ENCODE results near the gene LZTR1.
"Not testable (repeated sequence)": the region's sequence is repeated elsewhere in the genome, so short reads cannot be mapped to it uniquely, and the experiment has no call there.

The LZTR1 gene

GRCh38 chr22:20965888-20966855, 15.9 kb upstream of the LZTR1 start:
- Histone ChIP-seq H3K27ac (ENCODE audit: insufficient read depth, low read length, poor library complexity, severe bottlenecking) (no peak overlapping the region), H3K9me3 (ENCODE audit: control insufficient read depth, low read length) (no peaks in the 10 kb centered on the region), H3K36me3 (ENCODE audit: control insufficient read depth, insufficient read depth, low read length) (no peaks in the 10 kb centered on the region), H3K27me3 (replicated peaks; ENCODE audit: control insufficient read depth, insufficient read depth, low read length, poor library complexity, severe bottlenecking) (no peaks in the 10 kb centered on the region), H3K4me3 (ENCODE audit: insufficient read depth, low read depth, low read length, poor library complexity, severe bottlenecking) (no peak overlapping the region), H3K4me1 (ENCODE audit: control insufficient read depth, insufficient read depth, low read length, poor library complexity, severe bottlenecking) (peaks cover 13% of the 10 kb centered on the region)
- no peak for DNase-seq

- Histone ChIP-seq H3K36me3 (ENCODE audit: control insufficient read depth, insufficient read depth, low read length) (no peaks in the 10 kb centered on the region), H3K4me1 (ENCODE audit: control insufficient read depth, insufficient read depth, low read length, poor library complexity, severe bottlenecking) (peaks cover 13% of the 10 kb centered on the region), H3K27me3 (replicated peaks; ENCODE audit: control insufficient read depth, insufficient read depth, low read length, poor library complexity, severe bottlenecking) (no peaks in the 10 kb centered on the region), H3K27ac (ENCODE audit: insufficient read depth, low read length, poor library complexity, severe bottlenecking) (no peak within 1 kb of the TSS), H3K4me3 (ENCODE audit: insufficient read depth, low read depth, low read length, poor library complexity, severe bottlenecking) (no peak within 1 kb of the TSS), H3K9me3 (ENCODE audit: control insufficient read depth, low read length) (no peaks in the 10 kb centered on the region)
- DNase-seq: no peak
Measured at GRCh38 chr22:20966883-20967696, 15.0 kb upstream of the LZTR1 start, which contains the start of gene AIFM3. Gene AIFM3, plus strand, starts transcription at chr22:20967255. Its CDS starts 690 bp downstream, at chr22:20967945.

GRCh38 chr22:20967697-20968211, 14.3 kb upstream of the LZTR1 start:
- peaks cover 13% of the 10 kb centered on the region for H3K4me1 ChIP-seq (ENCODE audit: control insufficient read depth, insufficient read depth, low read length, poor library complexity, severe bottlenecking)
- no peak overlapping the region for H3K4me3 ChIP-seq (ENCODE audit: insufficient read depth, low read depth, low read length, poor library complexity, severe bottlenecking)
- H3K27ac ChIP-seq (ENCODE audit: insufficient read depth, low read length, poor library complexity, severe bottlenecking): no peak overlapping the region
- no peak for DNase-seq
- no peaks in the 10 kb centered on the region for H3K9me3 ChIP-seq (ENCODE audit: control insufficient read depth, low read length)
- H3K36me3 ChIP-seq (ENCODE audit: control insufficient read depth, insufficient read depth, low read length): no peaks in the 10 kb centered on the region
- H3K27me3 ChIP-seq (replicated peaks; ENCODE audit: control insufficient read depth, insufficient read depth, low read length, poor library complexity, severe bottlenecking): no peaks in the 10 kb centered on the region

GRCh38 chr22:20968281-20968977, 13.7 kb upstream of the LZTR1 start:
- DNase-seq: no peak
- peaks cover 13% of the 10 kb centered on the region for H3K4me1 ChIP-seq (ENCODE audit: control insufficient read depth, insufficient read depth, low read length, poor library complexity, severe bottlenecking)
- no peak overlapping the region for H3K4me3 ChIP-seq (ENCODE audit: insufficient read depth, low read depth, low read length, poor library complexity, severe bottlenecking)

GRCh38 chr22:20970939-20971657, 11.0 kb upstream of the LZTR1 start:
- Histone ChIP-seq H3K9me3 (ENCODE audit: control insufficient read depth, low read length) (no peaks in the 10 kb centered on the region), H3K36me3 (ENCODE audit: control insufficient read depth, insufficient read depth, low read length) (no peaks in the 10 kb centered on the region), H3K27ac (ENCODE audit: insufficient read depth, low read length, poor library complexity, severe bottlenecking) (no peak overlapping the region), H3K4me1 (ENCODE audit: control insufficient read depth, insufficient read depth, low read length, poor library complexity, severe bottlenecking) (no peaks in the 10 kb centered on the region), H3K27me3 (replicated peaks; ENCODE audit: control insufficient read depth, insufficient read depth, low read length, poor library complexity, severe bottlenecking) (no peaks in the 10 kb centered on the region), H3K4me3 (ENCODE audit: insufficient read depth, low read depth, low read length, poor library complexity, severe bottlenecking) (no peak overlapping the region)
- DNase-seq: no peak

More at GRCh38 chr22:20968281-20968977, 13.7 kb upstream of the LZTR1 start:
- no peaks in the 10 kb centered on the region for H3K36me3 ChIP-seq (ENCODE audit: control insufficient read depth, insufficient read depth, low read length)
- H3K9me3 ChIP-seq (ENCODE audit: control insufficient read depth, low read length): no peaks in the 10 kb centered on the region
- H3K27me3 ChIP-seq (replicated peaks; ENCODE audit: control insufficient read depth, insufficient read depth, low read length, poor library complexity, severe bottlenecking): no peaks in the 10 kb centered on the region
- no peak overlapping the region for H3K27ac ChIP-seq (ENCODE audit: insufficient read depth, low read length, poor library complexity, severe bottlenecking)

- H3K27ac ChIP-seq (ENCODE audit: insufficient read depth, low read length, poor library complexity, severe bottlenecking); H3K27me3 ChIP-seq (replicated peaks; ENCODE audit: control insufficient read depth, insufficient read depth, low read length, poor library complexity, severe bottlenecking); H3K9me3 ChIP-seq (ENCODE audit: control insufficient read depth, low read length); H3K4me3 ChIP-seq (ENCODE audit: insufficient read depth, low read depth, low read length, poor library complexity, severe bottlenecking); DNase-seq; H3K36me3 ChIP-seq (ENCODE audit: control insufficient read depth, insufficient read depth, low read length); H3K4me1 ChIP-seq (ENCODE audit: control insufficient read depth, insufficient read depth, low read length, poor library complexity, severe bottlenecking): not testable (repeated sequence)
Measured at GRCh38 chr22:20972014-20972694, 9.9 kb upstream of the LZTR1 start.

GRCh38 chr22:20972933-20973577, 9.0 kb upstream of the LZTR1 start:
- no peaks in the 10 kb centered on the region for H3K4me1 ChIP-seq (ENCODE audit: control insufficient read depth, insufficient read depth, low read length, poor library complexity, severe bottlenecking)
- H3K27ac ChIP-seq (ENCODE audit: insufficient read depth, low read length, poor library complexity, severe bottlenecking): no peak overlapping the region
- no peaks in the 10 kb centered on the region for H3K36me3 ChIP-seq (ENCODE audit: control insufficient read depth, insufficient read depth, low read length)
- no peaks in the 10 kb centered on the region for H3K27me3 ChIP-seq (replicated peaks; ENCODE audit: control insufficient read depth, insufficient read depth, low read length, poor library complexity, severe bottlenecking)
- H3K4me3 ChIP-seq (ENCODE audit: insufficient read depth, low read depth, low read length, poor library complexity, severe bottlenecking): no peak overlapping the region
- no peak for DNase-seq
- H3K9me3 ChIP-seq (ENCODE audit: control insufficient read depth, low read length): no peaks in the 10 kb centered on the region

- Histone ChIP-seq H3K36me3 (ENCODE audit: control insufficient read depth, insufficient read depth, low read length) (no peaks in the 10 kb centered on the region), H3K9me3 (ENCODE audit: control insufficient read depth, low read length) (no peaks in the 10 kb centered on the region), H3K27ac (ENCODE audit: insufficient read depth, low read length, poor library complexity, severe bottlenecking) (no peak overlapping the region), H3K27me3 (replicated peaks; ENCODE audit: control insufficient read depth, insufficient read depth, low read length, poor library complexity, severe bottlenecking) (no peaks in the 10 kb centered on the region), H3K4me1 (ENCODE audit: control insufficient read depth, insufficient read depth, low read length, poor library complexity, severe bottlenecking) (no peaks in the 10 kb centered on the region), H3K4me3 (ENCODE audit: insufficient read depth, low read depth, low read length, poor library complexity, severe bottlenecking) (no peak overlapping the region)
- no peak for DNase-seq
Measured at GRCh38 chr22:20973634-20974286, 8.3 kb upstream of the LZTR1 start.
